Dermis blood vessel endothelial cell (primary cell): Measurements from ENCODE around the gene HDAC4. TPM values are rescaled to one million over a fixed set of nuclear protein-coding genes. Genes with fewer than 3 reads are reported as not detected.

Source experiments
- DNase-seq: peaks from one replicate; pipeline ENCODE4 v3.0.0; 2010
- total RNA-seq: library from RNA; depleted of rRNA; stranded (reverse); fragments of >200 nt; gene quantifications from 2 replicates; pipeline ENCODE4 v1.2.3, GENCODE V29; 2014

Gene HDAC4
- total RNA-seq, 1 donor from 2014 or later = 17.4 TPM

DNA sequence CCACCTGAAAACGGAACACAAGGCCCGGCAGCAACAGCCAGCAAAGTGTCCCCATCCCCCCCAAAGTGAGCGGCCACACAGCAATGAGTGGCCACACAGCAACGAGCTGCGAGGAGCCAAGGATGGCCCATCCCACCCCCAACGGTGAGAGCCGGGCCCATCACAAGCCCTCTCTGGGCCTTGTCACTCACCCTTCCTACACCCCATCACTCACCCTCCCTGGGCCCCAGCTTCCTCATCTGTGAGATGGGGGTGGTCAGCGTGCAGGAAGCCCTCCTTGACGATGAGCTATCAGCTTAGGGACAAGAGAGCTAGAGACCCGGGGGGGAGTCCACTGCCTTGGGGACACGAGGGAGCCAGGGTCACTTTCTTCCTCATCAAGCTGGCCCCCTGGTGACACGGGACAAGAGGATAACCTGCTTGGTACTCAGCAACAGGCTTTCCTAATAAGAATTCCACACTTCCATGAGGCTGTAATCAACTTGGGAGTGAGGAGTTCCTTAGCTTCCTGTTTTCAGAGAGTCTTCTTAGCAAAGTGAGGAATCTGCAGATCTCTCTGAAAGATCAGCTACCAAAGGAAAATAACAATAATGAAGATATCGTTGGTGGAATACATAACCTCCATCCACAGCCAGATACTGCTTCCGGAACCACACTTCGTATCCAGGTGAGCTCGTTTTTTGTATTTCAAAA is 92.8 kb downstream of the HDAC4 start:
- DNase-seq = no peak

DNA sequence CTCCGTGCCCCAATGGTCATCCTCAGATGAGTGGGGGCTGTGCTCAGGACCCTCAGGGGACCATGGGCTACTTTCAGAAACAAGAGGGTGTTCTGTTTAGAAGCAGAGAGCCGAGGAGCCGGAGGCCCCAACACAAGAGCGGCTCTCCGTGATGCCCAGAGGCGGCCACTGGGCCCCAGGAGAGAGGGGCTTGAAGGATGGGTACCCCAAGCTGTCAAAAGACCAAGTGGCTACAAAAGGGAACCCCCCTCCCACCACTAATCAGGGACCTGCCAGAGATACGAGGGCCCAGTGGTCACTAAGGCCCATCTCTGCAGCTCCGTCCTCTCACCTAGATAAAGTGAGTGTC is 93.6 kb downstream of the HDAC4 start:
- DNase-seq = no peak

DNA sequence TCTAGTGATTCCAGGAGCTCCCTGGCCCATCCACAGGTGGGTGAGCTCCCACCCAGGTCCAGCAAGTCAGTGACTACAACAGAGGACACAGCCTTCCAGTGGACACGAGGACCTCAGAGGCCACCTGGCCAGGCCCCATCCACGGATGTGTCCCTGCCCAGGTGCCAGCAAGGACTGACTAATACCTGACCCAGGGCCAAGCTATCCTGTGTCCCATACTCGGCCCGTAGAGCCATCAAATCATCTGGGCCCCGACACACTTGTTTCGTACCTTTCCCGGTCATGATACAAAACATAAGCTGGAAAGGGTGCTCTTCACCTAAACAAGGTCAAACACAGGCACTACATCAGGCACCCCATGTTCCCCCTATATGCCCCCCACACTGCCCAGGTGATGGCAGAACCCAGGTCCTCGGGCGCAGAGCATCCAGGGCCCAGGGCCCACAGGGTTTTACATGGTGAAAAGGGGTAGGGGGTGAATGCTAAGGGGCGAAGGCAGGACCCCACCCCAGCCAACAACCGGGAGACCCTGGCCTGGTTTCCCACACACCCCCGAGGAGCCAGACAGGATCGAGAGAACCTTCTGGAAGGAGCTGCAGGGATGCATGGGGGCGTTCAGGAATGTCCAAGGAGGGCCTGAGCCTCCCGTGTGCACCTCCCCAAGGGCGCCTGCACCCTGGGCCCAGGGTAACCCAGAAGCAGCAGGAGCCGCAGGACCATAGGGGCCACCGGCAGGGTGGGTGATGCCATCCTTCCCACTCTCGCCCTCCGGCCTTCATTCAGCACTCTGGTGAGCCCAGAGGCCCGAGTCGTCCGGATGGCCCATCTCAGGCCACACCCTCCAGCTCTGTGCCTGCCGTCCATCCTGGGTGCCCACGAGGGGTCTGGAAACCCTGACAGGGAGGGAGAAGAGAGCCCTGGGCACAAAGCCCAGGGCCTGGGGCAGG is 94.3 kb downstream of the HDAC4 start:
- no peak for DNase-seq

DNA sequence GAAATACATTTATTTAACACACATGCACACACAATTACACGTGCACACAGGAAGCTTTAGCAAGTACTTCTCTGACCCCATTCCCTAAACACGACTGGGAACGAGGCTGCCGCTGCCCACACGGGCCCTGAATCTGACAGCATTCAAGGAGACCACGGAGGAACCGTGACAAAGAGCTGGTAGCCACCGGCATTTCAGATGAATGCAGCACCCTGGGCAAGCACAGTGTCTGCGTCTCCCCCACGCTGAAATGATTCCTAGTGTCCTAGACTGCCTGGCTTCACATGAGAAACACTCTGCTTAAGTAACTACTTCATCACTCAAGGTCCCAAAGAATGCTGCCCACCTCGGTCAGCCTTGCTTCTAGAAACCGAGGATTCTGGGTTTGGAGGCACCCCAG is 95.0 kb downstream of the HDAC4 start:
- no peak for DNase-seq

DNA sequence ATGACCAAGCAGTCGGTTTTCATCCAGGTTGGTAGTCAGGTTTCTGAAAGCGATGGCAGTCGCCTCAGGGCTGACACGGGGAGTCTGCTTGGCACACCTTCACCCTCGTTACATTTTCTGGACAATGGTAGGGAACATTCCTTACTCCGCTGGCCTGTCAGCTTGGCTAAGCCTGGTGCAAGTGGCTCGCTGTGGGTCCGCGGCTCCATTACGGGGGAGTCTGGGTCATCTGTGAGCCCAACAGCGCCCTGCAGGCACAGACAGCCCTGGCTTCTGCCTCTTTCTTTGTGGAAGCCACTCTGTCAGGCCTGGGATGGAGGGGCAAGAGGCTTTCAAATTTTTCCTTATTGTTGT is 95.6 kb downstream of the HDAC4 start:
- DNase-seq = no peak

DNA sequence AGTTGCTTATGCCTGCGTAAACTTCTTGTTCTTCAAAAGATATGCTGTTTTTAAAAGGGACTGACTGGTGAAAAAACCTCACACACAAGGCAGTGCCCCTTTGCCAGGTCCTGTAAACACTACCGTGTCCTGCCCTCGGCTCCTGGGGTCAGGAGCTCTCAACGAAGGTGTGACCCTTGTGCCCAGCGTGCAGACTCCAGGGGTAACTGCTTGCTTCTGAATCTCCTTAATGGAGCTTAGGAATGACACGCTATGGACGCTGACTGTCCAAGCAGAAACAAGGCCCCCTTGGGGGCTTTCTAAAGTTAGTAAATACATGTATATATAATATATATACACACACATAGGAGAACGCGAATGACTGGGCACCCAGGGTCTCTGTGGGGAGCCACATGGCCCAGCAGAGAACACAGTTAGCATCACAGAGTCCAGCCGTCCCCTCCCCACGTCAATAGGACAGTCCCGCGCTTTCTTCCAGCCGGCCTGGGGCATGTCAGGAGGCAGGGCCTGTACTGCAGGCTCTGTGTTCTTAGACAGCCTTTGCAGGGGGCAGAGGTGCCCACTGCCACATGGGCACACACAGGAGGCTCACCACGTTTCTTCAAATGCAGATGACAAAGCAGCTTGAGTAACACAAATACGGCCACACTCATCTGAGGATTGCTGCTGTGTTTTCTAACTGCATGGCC is 96.1 kb downstream of the HDAC4 start:
- no peak for DNase-seq

DNA sequence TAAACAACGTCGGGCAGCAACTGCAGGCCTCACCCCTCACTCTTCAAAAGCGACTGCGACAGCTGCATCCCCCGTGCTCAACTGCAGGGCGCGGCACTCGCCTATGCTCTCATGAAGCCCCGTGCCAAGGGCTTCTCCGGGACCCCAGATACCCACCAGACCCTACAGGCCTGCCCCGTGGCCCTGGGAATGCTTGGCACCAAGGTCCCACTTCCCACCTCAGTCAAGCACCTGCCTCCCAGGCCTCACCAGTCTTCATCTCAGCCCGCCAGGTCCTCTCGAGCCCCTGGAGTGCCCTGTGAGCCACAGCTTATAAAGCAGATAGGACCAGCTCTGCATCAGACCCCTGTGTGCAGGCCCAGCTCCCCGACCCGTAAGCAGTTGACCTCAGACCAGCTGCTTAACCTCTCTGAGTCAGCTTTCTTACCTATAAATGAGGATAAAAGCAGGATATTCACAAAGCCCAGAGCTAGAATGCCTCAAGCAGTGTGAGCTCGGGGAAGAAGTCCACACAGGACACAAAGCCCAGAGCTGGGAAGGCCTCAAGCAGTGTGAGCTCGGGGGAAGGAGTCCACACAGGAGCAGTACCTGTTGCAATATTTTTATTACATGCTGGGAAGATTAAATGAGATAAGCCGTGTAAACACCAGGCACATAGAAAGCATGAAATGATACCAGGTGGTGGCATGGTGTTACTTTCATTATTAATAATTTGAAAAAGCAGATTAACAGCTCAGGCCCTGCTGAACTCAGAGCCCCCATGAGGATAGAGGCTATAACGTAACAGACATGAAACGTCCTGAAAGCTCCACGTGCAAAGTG is 96.9 kb downstream of the HDAC4 start:
- no peak for DNase-seq

DNA sequence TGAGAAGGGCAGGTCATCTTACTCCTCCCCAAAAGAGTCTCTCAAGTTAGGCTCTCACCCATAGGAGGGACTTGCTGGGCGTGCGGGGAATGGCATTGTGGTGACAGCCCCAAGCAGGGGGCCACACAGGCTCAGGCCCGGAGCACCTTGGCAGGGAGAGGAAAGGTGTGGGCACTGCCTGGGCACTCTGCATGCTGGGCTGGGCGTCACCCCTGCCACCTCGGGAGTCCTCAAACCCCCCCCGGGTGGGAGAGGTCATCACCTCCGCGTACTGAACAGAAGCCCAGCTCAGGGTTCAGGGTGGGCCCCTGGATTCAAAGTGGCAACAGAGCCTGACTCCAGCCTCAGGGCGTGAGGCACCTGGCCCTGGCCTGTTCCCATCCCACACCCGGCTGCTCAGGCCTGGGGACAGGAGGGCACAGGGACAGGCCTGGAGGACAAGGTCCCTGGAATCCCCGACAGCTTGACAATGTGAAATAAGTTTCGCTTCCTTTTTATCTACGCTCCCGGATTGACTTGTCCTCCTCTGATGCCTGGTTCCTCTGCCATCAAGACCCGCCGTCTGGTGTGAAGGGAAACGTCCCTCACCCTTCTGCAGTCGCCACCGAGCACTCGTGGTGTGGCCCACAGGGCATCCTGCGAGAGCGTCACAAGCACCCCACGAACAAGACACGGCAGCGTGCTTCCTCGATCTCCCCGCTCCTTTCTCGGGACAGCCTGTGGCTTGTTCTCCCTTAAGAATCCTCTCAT is 97.8 kb downstream of the HDAC4 start:
- no peak for DNase-seq

DNA sequence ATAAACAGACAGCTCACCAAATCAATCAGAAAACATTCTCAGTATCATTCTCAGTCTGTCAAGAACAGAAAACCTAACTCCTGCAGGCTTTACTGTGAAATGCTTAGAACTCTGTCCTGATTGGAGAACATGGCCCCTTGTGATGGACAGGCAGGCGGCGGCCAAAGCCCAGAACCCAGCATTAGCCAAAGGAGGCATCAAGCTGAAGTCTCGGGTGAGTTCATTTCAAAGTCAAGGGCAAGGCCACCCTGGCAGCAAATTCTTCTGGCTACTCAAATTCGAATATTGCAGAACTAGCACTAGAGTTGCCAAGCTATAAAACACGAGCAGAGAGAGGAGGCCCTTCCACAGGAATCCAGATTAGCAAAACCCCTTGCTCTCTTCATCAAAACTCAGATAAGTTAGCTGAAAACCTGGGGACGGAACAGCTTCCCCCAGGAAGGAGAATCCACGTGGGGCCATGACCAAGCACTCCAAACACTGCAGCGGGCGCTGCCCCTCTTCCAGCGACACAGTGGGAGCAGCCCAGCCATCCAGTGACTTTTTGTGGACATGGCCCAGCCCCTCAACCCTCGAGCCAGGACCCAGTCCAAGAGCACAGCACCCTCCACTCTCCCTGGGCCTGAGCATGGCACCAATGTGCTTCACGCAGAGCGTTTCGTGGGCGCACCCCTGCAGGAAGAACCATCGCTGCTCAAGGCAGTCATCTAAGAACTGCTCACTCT is 98.6 kb downstream of the HDAC4 start:
- no peak for DNase-seq

DNA sequence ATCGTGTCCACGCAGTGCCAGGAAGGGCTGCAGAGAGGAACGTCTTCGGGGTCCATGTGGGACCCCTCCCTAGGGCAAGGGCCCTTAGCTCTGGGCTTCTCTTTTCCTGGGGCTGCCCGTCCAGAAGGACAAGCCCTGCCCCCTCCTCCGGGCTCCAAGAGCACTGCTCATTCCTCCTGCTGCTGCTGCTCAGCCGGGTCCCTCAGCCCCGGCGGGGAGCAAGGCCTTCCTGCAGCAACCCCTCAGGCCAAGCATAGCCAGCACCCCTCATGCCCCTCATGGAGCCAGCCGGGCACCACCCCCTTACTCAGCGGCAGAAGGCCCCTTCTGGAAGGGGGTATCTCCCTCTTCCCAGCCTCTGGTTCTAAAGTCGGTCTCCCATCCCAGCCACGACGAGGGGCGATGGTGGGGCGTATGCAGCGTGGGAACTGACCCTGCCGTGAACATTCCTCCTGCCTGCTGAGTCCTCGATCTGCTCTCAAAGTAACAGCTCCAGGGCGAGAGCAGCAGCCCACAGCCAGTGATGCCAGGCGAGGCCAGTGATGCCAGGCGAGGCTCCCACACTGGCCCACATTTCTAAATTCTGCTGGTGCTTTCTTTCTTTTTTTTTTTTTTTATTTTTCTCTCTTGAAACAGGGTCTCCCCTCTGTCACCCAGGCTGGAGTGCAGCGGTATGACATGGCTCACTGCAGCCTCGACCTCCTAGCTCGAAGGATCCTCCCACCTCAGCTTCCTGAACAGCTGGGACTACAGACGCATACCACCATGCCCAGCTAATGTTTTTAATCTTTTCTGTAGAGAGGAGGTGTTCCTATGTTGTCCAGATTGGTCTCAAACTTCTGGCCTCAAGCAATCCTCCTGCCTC is 99.7 kb downstream of the HDAC4 start:
- DNase-seq = no peak

DNA sequence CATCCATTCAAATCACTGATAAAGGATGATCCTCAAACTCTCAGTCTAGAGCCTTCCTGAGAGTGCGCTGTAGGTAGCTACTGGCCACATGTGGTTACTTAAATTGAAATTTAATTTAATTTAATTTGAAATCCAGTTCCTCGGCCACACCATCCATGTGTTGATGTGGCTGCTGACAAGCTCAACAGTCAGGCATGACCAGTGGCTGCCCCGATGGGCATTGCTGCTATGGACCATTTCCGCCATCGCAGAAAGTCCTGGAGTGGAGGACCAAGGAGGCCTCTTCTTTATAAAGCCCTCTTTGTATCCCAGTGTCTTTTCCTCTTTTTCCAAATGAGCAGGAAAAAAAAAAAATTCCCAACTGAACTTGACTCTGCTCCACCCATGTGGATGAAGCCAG is 100.6 kb downstream of the HDAC4 start:
- no peak for DNase-seq

DNA sequence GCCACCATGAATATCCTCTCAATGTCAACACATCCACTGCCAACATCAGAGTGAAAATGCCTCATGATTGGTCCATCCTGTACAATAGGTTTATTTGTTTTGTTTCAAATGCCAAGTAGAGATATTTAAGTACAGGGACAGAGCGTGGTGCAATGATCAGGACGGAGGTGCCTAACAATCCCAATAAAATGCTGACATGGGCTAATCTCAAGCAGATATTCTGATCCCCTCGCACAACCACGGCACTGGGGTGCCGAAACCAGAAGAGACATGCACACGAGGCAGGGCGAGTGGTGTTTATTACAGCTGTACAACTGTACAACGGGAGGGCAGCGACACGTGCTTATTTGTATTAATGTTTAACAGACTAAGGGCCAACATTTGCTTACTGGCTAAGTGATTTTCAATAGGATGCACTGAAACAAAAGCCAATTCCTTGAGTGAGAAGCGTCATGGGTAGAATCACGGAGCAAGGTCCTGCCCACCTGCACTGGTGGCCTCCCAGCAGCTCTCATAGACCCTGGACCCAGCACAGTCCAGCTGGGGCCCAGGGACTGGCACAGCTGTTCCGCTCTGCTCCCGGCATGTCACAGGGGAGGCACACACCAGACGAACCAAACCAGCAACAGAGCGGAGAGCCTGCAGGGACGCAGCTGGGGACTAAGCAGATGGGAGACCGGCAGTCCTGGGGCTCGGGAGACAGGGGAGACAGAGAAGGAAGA is 101.4 kb downstream of the HDAC4 start:
- DNase-seq = no peak

DNA sequence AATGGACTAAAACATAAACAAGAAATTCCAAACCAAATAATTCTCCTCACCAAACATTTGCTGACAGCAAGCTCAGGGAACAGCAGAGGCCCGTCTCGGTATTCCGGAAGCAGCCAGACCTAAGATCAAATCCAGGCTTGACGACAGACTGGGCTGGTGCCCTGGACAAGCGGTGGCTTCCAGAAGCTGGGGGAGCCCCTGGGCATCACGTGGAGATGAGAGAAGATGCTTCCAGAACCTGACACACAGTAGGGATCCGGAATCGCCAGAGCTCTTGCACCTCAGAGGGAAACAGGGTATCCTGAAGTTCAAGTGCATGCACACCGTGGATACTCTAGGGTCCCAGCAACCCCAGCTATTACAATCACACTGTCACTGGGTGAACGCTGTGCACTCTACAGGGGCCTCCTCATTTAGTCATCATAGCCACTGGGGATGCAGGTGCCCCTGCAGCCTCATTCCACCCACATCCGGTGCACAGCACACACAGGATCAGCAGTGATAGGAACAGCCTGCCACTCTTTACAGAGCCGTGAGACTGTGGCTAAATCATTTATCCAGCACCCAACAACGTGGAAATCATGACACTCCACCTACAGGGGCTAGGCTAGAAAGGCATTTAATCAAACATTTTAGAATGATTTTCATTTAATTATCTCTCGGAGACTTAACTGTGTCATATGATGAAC is 102.6 kb downstream of the HDAC4 start:
- no peak for DNase-seq

DNA sequence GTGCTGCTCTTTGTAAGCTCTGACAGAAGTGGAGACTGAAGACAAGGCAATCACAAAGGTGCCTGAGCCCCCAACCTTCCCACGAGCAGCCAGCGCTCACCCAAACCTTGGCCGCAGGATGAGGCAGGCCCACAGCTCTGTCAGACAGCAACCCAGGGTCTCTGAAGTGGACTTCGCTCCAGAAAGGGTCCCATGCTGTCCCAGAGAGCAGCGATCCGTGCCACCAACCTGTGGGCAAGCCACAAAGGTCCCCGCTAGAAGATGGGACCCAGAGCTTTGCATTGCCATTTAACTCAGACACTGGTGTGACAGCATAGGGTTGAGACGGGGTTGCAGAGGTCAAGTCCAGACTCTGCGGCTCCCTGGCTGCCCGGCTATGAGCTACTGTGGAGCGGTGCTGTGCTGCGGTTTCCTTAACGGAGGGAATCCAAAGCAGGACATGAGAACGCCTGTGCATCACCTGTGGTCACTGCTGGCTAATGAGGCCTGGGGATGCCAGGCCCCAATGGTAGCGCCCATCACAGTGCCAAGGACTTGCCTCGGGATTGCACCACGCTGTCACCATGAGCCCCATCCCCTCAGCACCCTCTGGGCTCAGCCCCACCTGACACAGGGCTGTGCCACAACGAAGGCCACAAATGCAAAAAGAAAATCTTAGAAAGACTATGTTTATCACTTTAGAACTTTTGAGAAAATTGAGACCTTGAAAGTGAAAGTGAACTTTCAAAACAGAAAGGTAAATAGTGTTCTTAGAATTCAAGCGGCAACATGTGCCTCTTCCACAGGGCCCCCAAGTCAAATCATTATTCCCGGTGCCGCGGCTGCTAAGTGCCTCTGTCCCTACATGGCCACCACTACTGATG is 103.4 kb downstream of the HDAC4 start:
- DNase-seq = no peak

DNA sequence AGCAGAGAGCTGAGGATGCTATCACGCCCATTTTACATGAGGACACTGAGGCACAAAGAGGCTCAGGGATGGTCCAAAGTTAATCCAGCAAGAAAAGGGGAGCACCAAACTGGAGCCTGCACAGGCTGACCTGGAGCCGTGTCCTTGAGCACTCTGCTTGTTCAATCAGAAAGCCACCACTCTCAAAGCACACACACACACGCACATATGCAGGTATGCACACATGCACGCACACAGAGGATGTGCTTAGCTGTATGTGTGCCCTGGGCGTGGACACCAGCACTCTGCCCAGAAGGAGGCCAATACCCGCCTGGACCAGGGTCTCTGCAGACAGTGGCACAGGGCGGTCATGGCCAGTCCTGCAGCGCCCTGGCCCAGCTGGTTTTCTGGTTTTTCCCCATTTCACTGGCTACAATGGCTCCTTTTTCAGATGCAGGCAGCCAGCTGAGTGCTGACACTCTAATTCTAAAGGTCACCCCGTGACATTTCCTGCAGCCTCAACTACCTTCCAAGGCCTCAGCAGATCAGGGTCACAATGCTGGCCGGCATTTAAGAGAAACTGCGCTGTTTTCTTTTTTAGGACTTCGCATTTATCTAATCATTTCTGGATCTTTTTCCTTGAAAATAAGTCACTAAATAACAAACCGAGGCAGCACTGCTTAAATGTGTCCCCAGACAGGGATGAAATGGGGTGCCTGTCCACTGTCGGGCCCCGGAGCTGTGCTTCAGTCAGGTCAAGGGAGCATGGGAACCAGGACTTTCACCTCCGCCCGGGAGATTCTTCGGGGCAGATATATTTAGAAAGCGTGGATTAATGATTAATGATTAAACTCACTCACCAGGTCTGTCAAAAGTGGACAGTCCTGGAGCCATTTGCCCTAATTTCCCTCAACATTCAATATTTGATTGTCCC is 104.5 kb downstream of the HDAC4 start:
- no peak for DNase-seq

DNA sequence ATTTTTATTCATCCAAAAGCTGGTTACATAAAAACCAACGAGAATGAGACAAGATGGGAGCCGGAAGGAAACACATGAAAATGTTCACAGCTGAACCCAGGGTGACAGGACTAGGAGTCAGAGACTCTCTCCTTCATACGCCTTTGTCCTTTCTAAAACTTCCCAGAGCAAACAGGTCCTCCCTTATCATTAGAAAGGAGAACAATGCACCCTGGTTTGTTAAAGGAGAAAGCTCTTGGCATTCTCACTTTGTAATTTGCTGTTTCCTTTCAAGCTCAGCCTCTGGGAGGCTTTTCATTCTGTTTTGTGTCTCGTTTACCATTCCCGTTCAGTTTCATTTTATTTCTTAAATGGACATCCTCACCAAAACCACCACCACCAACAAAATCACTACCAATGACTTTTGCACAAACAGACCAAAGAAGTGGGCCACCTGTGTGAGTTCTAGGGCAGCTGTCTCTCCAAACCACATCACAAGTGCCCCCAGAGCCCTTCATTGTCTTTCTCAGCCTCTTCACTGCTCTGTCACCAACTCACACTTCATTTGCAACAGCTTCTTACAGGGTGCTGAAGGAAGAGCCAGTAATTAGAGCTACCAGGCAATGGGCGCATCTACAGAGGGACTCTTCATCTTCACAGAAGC is 105.3 kb downstream of the HDAC4 start:
- no peak for DNase-seq
